Esophagus (tissue), 2 donors: ENCODE results near the gene HDAC9. TPM values are rescaled to one million over a fixed set of nuclear protein-coding genes. Genes with fewer than 3 reads are reported as not detected.

Source experiments
- H3K27ac ChIP-seq, 2 donors: one replicate each; pipeline ENCODE4 v1.5.1; 2013; ENCODE audit warnings: low read depth in 2 of 2, mild to moderate bottlenecking in 2 of 2, inconsistent platforms in 1 of 2, low read length in 1 of 2, moderate library complexity in 1 of 2
- H3K27me3 ChIP-seq, 2 donors: one replicate each; pipeline ENCODE4 v1.6.1; 2013; ENCODE audit warnings: low read length in 2 of 2, control low read depth in 1 of 2, mild to moderate bottlenecking in 1 of 2; ENCODE audit not compliant: insufficient read depth in 2 of 2, control insufficient read depth in 1 of 2
- H3K36me3 ChIP-seq, 2 donors: one replicate each; pipeline ENCODE4 v1.6.1; 2013; ENCODE audit warnings: low read length in 1 of 2; ENCODE audit not compliant: control insufficient read depth in 2 of 2, insufficient read depth in 2 of 2
- H3K4me1 ChIP-seq, 2 donors: one replicate each; pipeline ENCODE4 v1.6.1; 2013; ENCODE audit warnings: low read length in 1 of 2; ENCODE audit not compliant: control insufficient read depth in 2 of 2, insufficient read depth in 2 of 2
- H3K4me3 ChIP-seq, 2 donors: one replicate each; pipeline ENCODE4 v1.5.1; 2013; ENCODE audit warnings: low read length in 2 of 2, mild to moderate bottlenecking in 2 of 2, low read depth in 1 of 2, moderate library complexity in 1 of 2
- H3K9me3 ChIP-seq, 2 donors: one replicate each; pipeline ENCODE4 v1.6.1; 2013; ENCODE audit warnings: mild to moderate bottlenecking in 2 of 2, low read depth in 1 of 2, low read length in 1 of 2, moderate library complexity in 1 of 2; ENCODE audit not compliant: control insufficient read depth in 2 of 2, insufficient read depth in 1 of 2
- WGBS, 2 donors: extraction: QIAGEN DNeasy Blood & Tissue Kit; methylation state at CpG; one replicate each; pipeline ENCODE4 v1.1.7; 2013; 5-methylcytosine and 5-hydroxymethylcytosine counted together
- polyA plus RNA-seq, 2 donors: library from polyadenylated mRNA; stranded (reverse); fragments of 200-250 nt; gene quantifications; one replicate each; pipeline ENCODE4 v1.2.3, GENCODE V29; 2013
- donor health status: healthy with polysubstance abuse.
- donor health status: Bipolar disorder and iron deficiency.

Gene HDAC9
- polyA plus RNA-seq, 2 donors = 0.69 to 1.1 TPM

DNA sequence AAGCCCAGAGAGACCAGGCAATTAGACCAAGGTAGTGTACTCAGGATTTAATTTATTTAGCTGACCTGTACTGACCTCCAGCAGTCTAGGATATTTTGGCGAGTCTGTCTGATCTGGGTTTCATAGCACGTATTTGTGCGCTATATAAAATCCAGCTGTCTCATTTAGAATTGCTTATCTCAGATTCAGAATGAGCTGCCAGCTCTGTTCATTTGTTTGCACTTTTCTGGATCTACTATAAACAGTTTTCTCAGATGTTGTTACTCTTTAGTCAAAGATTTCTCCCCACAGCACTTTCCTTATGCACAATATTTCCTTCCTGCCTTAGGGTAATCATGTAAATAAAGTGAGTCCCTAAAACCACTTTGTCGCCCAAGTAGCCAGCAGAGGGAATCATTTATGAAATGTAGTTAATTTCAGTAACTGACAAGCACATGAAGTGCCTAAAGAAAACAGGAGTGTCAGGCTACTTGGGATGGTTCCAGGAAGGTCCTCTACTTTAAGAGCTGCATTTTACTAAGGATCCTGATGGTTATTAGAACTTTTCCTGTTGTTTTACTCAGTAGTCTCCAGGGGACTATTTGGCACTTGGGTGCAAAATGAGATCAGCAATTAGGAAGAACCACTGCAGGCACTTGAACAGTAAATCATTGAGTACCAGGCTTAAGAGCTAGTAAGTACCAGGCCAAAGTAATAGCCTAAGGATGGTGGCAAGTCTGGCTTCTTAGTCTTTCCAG lies 395.5 kb downstream of the HDAC9 start:
- no peaks in the 10 kb centered on the region for H3K27me3 ChIP-seq
- no peaks in the 10 kb centered on the region for H3K9me3 ChIP-seq
- H3K36me3 ChIP-seq = no peaks in the 10 kb centered on the region
- H3K4me1 ChIP-seq = no peaks in the 10 kb centered on the region
- H3K27ac ChIP-seq = no peak overlapping the region
- 67% methylated on average over 4 of the region's 4 CpGs for WGBS, 2 donors
- H3K4me3 ChIP-seq = no peak overlapping the region

DNA sequence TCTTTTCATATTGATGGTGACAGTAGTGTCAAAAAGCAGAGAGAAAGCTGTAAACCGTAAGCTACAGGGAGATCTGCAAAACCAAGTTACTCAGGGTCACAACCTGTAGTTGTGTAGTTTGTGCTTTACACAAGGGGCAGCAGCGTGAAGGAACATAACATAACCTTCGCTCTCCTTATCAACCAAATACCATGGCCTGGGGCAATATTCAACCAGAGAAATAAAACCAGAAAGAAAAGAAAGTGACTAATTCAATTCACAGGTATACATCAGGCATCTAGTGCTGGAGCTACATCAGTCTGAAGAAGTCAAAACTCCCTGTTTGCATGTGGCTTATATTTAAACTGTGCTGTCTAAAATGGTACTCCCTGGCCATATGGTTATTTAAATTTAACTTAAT lies 397.6 kb downstream of the HDAC9 start:
- Histone ChIP-seq H3K9me3 (no peaks in the 10 kb centered on the region), H3K27me3 (no peaks in the 10 kb centered on the region), H3K27ac (no peak overlapping the region), H3K4me1 (no peaks in the 10 kb centered on the region), H3K4me3 (no peak overlapping the region), H3K36me3 (no peaks in the 10 kb centered on the region)
- 82 to 92% methylated on average over 3 of the region's 3 CpGs for WGBS, 2 donors

DNA sequence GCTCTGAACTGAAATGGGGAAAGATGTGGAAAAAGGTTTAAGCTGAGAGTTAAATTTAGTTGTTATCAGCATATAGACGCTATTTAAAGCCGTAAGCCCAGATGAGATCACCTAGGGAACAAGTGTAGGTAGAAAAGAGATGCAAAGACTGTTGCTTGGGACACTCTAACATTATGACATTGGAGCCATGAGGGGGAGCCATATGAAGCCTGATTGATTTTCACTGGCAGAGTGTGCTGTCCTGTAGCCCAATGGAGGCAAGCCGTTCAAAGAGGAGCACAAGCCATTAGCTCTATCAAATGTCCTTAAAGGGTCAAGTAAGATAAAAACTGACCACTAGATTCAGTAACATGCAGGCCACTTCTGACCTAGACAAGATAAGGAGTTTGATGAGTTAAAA lies 398.6 kb downstream of the HDAC9 start:
- Histone ChIP-seq H3K4me1 (no peaks in the 10 kb centered on the region), H3K36me3 (no peaks in the 10 kb centered on the region), H3K27ac (no peak overlapping the region), H3K27me3 (no peaks in the 10 kb centered on the region), H3K4me3 (no peak overlapping the region), H3K9me3 (no peaks in the 10 kb centered on the region)
- 90 to 95% methylated on average over 3 of the region's 3 CpGs for WGBS, 2 donors

DNA sequence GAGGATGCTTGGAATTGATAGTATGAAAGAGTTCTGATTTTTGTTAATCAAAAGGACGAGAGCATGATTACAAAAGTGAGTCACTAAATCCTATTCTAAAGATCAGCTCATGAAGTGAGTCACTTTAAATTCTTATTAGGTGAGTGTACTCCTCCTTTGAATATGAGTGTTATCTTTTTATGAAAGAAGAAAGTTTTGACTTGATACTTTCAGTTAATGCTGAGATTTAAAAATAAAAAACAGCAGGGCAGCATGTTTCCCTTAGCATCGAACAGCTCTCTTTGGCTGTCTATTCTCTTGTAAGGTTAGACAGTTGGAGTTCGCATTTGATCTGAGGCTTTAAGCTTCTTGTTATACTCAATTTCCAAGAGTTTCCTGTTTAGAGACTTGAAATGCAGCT lies 399.9 kb downstream of the HDAC9 start:
- Histone ChIP-seq H3K4me1 (no peaks in the 10 kb centered on the region), H3K27ac (no peak overlapping the region), H3K9me3 (no peaks in the 10 kb centered on the region), H3K4me3 (peak overlapping the region in 1 of 2 donors; percentile 21), H3K27me3 (no peaks in the 10 kb centered on the region), H3K36me3 (no peaks in the 10 kb centered on the region)
- 39 to 42% methylated on average over 3 of the region's 3 CpGs for WGBS, 2 donors

DNA sequence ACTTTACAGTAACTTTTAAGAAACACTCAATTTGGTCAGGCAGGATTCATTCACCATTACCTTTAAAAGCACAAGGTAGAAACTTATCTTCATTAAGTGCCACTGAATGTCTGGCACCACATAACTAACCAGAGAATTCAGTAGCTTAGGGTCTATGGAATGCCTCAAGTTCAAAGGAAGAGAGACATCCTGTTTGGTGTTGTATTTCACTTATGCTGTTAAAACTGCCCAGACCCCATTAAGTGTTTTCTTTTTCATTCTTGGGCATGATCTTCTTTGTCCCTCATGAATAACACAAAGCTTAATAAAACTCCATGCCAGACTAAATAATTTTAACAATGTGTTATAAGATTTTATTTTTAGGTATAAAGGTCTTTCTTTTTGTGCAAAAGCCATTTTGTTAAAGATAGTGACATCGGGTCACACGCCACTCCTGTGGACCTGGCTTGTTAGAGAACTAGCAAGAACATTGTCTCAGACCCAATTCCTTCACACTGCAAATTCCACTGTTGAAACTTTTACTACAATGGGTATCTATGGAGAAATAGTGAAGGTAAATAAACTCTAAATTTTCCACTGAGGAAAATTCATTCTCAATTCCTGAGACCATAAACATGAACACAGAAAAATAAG lies 400.9 kb downstream of the HDAC9 start:
- Histone ChIP-seq H3K4me3 (no peak overlapping the region), H3K27ac (no peak overlapping the region), H3K9me3 (no peaks in the 10 kb centered on the region), H3K4me1 (no peaks in the 10 kb centered on the region), H3K36me3 (no peaks in the 10 kb centered on the region), H3K27me3 (no peaks in the 10 kb centered on the region)
- 91 to 94% methylated on average over 2 of the region's 2 CpGs for WGBS, 2 donors

DNA sequence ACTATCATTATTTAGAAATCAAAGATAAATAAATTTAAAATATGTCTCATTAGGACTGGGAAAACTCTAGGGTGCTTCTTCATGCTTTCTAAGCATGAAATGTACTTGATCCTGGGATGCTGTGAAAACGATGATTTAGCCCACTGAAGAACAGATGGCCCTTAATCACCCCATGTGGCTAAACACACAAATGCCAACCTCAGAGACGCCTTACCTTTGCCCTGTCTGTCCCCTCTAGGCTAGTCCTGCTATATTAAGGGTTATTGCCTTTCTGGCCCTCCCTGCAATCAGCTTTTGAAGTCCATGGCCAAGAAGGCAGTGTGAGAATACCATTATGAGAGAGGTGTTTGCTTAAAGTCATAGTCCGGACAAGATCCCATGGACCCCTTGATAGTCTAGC lies 404.7 kb downstream of the HDAC9 start:
- Histone ChIP-seq H3K36me3 (no peaks in the 10 kb centered on the region), H3K4me1 (no peaks in the 10 kb centered on the region), H3K9me3 (no peaks in the 10 kb centered on the region), H3K4me3 (no peak overlapping the region), H3K27me3 (no peaks in the 10 kb centered on the region), H3K27ac (no peak overlapping the region)
- 76 to 83% methylated on average over 3 of the region's 3 CpGs for WGBS, 2 donors

DNA sequence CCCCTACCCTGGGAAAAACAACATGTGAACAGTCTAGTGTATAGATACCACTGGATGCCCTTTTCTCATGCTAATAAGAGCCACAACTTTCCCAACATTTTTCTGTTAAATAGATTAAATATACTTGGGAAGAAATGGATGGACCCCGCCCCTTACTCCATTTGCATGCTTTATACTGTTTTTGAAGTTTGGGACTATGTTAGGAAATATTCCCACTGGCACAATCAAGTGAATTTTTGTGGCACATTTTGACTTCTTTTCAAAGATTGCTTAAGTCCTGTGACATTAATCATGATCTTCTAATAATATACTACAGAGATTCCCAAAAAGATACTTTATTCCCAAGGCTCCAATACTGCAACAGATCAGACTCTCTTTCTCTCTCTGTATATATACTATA lies 405.3 kb downstream of the HDAC9 start:
- Histone ChIP-seq H3K27me3 (no peaks in the 10 kb centered on the region), H3K9me3 (no peaks in the 10 kb centered on the region), H3K36me3 (no peaks in the 10 kb centered on the region), H3K27ac (no peak overlapping the region), H3K4me3 (no peak overlapping the region), H3K4me1 (no peaks in the 10 kb centered on the region)
- WGBS, 2 donors = 75 to 88% methylated on average over 1 of the region's 1 CpG

DNA sequence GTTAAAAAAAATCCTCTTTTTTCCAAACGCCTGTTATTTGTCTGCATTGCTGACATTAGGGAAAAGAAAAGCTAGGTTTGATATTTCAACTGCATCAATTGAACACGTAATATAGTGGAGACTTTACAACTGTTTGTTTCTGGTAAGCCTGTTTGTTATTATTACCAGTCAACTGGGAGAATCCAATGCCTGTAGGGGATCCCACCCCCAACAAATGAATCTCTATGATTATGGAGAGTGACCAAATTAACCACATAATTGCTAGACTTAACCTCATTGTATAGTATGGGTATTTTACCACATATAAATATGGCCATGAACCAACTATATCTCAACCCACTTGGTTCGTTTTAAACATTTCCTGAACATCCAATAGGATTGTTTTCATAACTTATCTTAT lies 405.8 kb downstream of the HDAC9 start:
- H3K27me3 ChIP-seq = no peaks in the 10 kb centered on the region
- H3K4me3 ChIP-seq = no peak overlapping the region
- H3K27ac ChIP-seq = no peak overlapping the region
- no peaks in the 10 kb centered on the region for H3K36me3 ChIP-seq
- no peaks in the 10 kb centered on the region for H3K4me1 ChIP-seq
- 74 to 75% methylated on average over 3 of the region's 3 CpGs for WGBS, 2 donors
- no peaks in the 10 kb centered on the region for H3K9me3 ChIP-seq

DNA sequence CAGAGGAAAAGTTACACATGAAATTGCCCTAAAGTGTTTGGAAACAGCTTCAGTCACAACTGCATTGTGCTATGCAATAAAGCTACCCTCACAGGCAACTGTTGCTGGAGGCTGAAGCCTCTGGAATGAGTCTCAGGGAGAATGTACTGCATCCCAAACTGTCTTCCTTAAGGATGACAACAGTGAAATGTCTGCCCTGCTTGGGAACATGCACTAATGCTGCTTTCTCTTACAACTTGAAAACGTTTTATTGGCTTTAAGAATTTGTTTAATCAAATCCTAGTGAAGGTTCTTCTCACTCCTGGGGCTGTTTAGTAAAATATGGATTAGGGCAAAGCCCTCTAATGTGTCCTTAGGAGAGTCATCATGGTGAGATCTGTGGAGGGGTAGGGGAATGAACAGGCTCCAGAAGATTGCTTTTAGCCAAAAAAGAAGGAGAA lies 406.5 kb downstream of the HDAC9 start:
- Histone ChIP-seq H3K4me3 (no peak overlapping the region), H3K27me3 (no peaks in the 10 kb centered on the region), H3K4me1 (no peaks in the 10 kb centered on the region), H3K27ac (no peak overlapping the region), H3K36me3 (no peaks in the 10 kb centered on the region), H3K9me3 (no peaks in the 10 kb centered on the region)
- 11 to 22% methylated on average over 1 of the region's 1 CpG for WGBS, 2 donors

DNA sequence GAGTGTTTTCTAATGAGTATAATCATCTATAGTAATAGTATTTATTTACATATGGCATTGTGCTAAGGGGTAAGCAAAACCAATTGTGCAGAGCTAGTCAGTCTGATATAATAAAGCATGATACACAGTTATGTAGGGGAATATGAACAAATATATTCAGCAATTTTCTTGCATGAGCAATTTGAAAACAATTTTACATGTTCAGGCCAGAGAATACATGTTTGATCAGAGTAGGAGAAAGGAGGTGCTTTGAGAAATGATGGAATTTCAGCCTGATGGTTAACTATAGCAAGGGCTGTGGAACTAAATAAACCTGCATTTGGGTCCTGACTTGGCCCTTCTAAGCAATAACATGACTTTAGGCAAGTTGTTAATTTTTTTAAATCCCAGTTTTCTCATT lies 407.3 kb downstream of the HDAC9 start:
- H3K27ac ChIP-seq = no peak overlapping the region
- no peak overlapping the region for H3K4me3 ChIP-seq
- H3K9me3 ChIP-seq = no peaks in the 10 kb centered on the region
- H3K27me3 ChIP-seq = no peaks in the 10 kb centered on the region
- H3K36me3 ChIP-seq = no peaks in the 10 kb centered on the region
- no peaks in the 10 kb centered on the region for H3K4me1 ChIP-seq
